Uterus (tissue), 2 donors: ENCODE measurements around the gene PTPRU.

Source experiments
- CTCF ChIP-seq, 4 experiments: fragments of 200-600 bp in 2 of 4; fragments of 450-650 bp in 2 of 4; sonication (generic) in 2 of 4; IDR thresholded peaks; one replicate each; pipeline ENCODE4 v1.5.1; 2016 to 2019; ENCODE audit warnings: antibody characterized with exemption in 4 of 4, mild to moderate bottlenecking in 2 of 4, moderate library complexity in 1 of 4
- POLR2A ChIP-seq, 2 donors: fragments of 450-650 bp; IDR thresholded peaks; one replicate each; pipeline ENCODE4 v1.6.1; 2016; ENCODE audit warnings: antibody characterized with exemption in 2 of 2, mild to moderate bottlenecking in 1 of 2, moderate library complexity in 1 of 2

GRCh38 chr1:29201595-29202051 lies 34.7 kb upstream of the PTPRU start:
- TF ChIP-seq CTCF (IDR thresholded peaks at IDR 0.05) = no peak
- no peak for TF ChIP-seq POLR2A (IDR thresholded peaks at IDR 0.05)
